GM19467 (cell line): ENCODE data around the gene OGFOD1.
"Not testable (repeated sequence)": the region's sequence is repeated elsewhere in the genome, so short reads cannot be mapped to it uniquely, and the experiment has no call there.

Source experiments
- ATAC-seq: cut with Tn5 transposase; IDR thresholded peaks from one replicate; pipeline ENCODE4 v1.9.1; 2021; ENCODE audit warnings: mild to moderate bottlenecking, moderate library complexity; ENCODE audit not compliant: unreplicated experiment

The OGFOD1 gene

DNA sequence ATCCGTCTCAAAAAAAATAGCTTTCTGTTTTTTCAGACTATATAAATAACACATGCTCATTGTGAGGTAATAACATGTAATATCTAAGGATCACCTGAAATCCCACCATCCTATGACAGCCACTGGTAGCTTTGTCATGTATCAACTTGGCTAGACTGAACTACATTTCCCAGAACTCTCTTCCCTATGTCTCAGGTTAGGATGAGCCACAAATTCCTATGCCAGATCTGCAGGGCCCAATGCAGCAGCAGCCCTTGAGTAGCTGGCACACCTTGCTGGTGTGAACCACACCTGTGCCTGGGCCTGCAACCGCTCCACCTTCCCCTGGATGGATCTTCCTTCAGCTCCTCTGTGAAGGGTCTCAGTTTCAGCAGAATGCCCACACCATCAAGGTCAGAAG lies 28.1 kb downstream of the OGFOD1 start:
- no peak for ATAC-seq

GRCh38 chr16:56480776-56481467 lies 29.6 kb downstream of the OGFOD1 start:
- ATAC-seq = no peak

- ATAC-seq = no peak
Measured at GRCh38 chr16:56481468-56482122, 30.2 kb downstream of the OGFOD1 start.

DNA sequence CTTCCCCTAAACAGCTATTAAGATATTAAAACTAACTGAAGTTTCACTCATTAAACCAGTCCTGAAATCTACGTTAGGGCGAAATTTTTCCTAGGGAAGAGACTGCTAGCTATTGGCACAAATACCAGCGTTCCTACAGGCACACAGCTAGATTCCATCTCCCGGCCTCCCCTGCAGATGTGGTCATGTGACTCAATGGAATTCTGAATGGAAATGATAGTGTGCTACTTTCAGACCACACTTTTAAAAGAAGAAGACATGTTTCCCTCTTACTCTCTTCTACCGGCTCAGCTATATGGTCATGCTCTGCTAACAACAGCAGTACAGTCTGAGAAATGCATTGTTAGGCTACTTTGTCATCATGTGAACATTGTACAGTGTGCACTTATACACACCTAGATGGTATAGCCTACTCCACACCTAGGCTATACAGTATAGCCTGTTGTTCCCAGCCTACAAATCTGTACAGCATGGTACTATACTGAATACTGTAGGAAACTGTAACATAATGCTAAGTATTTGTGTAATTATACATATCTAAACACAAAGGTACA lies 31.4 kb downstream of the OGFOD1 start:
- no peak for ATAC-seq

GRCh38 chr16:56483394-56483793 lies 32.0 kb downstream of the OGFOD1 start:
- ATAC-seq = no peak

- ATAC-seq = no peak
Measured at GRCh38 chr16:56488035-56488434, 36.7 kb downstream of the OGFOD1 start.

- not testable (repeated sequence) for ATAC-seq
Measured at GRCh38 chr16:56488868-56489267, 37.5 kb downstream of the OGFOD1 start.

- no peak for ATAC-seq
Measured at GRCh38 chr16:56491657-56492261, 40.4 kb downstream of the OGFOD1 start.

- no peak for ATAC-seq
Measured at GRCh38 chr16:56493126-56493525, 41.8 kb downstream of the OGFOD1 start.

DNA sequence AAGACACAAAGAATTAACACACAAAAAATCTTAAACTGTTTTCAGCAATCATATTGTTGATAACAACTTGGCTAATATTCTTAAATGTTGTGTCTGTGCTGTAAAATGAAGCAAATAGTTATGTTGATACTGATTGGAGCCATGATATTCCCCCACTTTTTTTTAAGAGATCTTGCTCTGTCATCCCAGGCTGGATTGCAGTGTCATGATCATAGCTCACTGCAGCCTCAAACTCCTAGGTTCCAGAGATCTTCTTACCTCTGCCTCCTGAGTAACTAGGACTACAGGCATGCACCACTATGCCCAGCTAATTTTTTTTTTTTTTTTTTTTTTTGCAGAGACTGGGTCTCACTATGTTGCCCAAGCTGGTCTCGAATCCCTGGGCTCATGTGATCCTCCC lies 42.5 kb downstream of the OGFOD1 start:
- ATAC-seq = no peak

DNA sequence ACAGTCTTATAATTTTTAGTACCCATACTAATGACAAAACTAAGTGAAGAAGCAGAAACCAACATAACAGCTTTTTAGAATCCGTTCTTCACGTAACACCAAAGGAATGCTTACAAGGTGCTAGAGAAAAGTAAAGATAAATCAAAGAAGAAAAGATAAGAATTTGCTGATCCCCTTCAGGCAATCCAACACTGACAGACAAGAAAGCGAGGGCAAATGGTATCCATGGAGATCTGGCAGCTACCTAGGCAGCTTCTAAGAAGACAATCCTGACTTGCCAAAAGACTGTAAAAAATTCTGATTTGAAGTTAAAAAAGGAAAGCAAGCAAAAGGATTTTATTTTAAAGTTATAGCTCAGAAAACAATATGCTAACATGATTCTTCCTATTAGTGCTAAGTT lies 53.8 kb downstream of the OGFOD1 start:
- ATAC-seq = no peak

DNA sequence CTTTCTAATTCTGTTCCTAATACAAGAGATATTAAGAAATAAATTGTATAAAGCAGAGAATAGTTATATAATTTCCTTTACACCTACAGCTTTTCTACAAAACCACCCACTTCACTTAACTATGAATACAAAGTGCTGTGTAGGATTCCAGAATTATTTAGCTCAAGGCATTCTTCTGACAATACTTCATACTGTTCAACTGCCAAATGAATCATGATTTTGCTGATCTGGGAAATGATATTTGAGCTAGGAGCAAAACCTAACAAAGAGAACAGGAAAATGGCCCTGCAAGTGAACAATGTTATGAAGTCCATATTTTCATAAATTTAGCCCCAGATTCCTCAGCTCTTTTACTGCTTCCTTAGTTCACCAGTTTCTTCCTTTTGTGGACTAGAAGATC lies 55.6 kb downstream of the OGFOD1 start:
- ATAC-seq = no peak

DNA sequence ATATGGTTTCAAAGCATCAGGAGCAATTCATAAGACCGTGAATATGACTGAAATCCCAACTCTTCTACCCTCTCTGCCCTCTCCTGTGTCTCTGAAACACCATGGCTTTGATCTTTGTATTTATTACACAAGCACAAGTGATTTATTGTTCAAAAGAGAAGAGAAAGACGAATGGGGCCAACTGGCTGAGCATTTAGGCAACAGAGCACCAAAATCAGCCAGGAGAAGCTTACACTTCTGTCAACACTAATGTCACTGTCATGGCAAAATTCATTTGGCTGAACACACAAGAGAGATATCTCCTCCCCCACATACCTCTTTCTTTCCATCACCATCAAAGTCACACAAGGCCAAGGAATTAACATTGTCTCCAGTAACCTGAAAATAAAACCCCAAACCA lies 59.2 kb downstream of the OGFOD1 start:
- no peak for ATAC-seq

GRCh38 chr16:56512025-56512424 lies 60.7 kb downstream of the OGFOD1 start:
- no peak for ATAC-seq

GRCh38 chr16:56513091-56513490 lies 61.7 kb downstream of the OGFOD1 start:
- no peak for ATAC-seq

DNA sequence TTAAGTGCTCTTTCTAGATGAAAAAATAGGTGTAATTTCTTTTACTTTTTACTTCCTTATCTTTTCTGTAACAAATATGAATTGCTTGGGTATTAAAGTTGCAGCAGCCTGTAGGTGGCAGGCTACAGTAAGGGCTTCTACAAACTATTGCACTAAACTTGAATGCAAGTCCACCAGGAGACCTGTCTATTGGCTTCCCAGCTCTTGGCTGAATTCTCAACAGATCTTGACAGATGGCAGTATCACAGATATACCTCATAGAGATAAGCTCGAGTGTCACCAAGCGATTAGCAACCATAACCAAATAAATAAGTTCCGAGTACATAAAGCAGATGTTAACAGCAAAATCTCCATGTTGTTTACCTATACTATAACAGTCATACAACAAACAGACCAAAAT lies 62.6 kb downstream of the OGFOD1 start:
- ATAC-seq = no peak

GRCh38 chr16:56514845-56515244 lies 63.5 kb downstream of the OGFOD1 start:
- ATAC-seq = no peak

- no peak for ATAC-seq
Measured at GRCh38 chr16:56515665-56516064, 64.3 kb downstream of the OGFOD1 start.

DNA sequence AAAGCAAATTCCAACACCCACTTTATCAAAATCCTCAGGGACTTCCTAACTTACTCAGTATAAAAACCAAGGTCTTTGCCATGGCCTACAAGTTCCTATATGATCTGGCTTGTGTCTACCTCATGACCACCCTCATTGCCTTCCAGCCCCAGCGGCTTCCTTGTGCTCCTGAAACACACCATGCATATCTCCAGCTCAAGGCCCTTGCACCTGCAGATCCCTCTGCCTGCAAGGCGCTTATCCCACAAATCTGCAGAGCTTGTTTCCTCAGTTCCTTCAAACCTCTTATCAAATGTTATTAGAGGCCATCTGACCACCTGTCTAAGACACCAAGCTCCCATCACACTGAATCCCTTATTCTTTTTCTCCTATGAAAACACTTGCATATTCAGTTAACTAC lies 65.9 kb downstream of the OGFOD1 start:
- no peak for ATAC-seq

- ATAC-seq = no peak
Measured at GRCh38 chr16:56518425-56518824, 67.1 kb downstream of the OGFOD1 start.

GRCh38 chr16:56519459-56520250 lies 68.3 kb downstream of the OGFOD1 start, which contains the start of gene BBS2:
TSS of gene BBS2 (minus strand) at chr16:56520024. CDS start at chr16:56519862, 162 bp downstream.
- peak; percentile 87 for ATAC-seq
